GM23338 (cell line): ENCODE data around the gene GSTM5.

Experiments used
- CREB1 ChIP-seq: fragments of 250-450 bp; sonication (Bioruptor Pico); IDR thresholded peaks from 2 replicates; pipeline ENCODE4 v1.5.0; 2020; ENCODE audit warnings: low read depth, mild to moderate bottlenecking, moderate library complexity
- ETS1 ChIP-seq: IDR thresholded peaks from 2 replicates; pipeline ENCODE4 v1.6.1; 2016; ENCODE audit warnings: antibody characterized with exemption
- EZH2 ChIP-seq: fragments of 200-600 bp; sonication (generic); IDR thresholded peaks from one replicate; pipeline ENCODE4 v1.8.0; 2017; ENCODE audit warnings: antibody characterized with exemption, mild to moderate bottlenecking, low read depth; ENCODE audit not compliant: unreplicated experiment
- EZH2phosphoT487 ChIP-seq: fragments of 200-600 bp; sonication (generic); IDR thresholded peaks from one replicate; pipeline ENCODE4 v1.8.1; 2018; ENCODE audit warnings: antibody characterized with exemption; ENCODE audit not compliant: unreplicated experiment
- JUNB ChIP-seq: IDR thresholded peaks from one replicate; pipeline ENCODE4 v1.6.1; 2016; ENCODE audit warnings: antibody characterized with exemption; ENCODE audit not compliant: unreplicated experiment
- NANOG ChIP-seq: IDR thresholded peaks from 2 replicates; pipeline ENCODE4 v1.6.1; 2016; ENCODE audit warnings: antibody characterized with exemption, borderline replicate concordance
- POLR2AphosphoS5 ChIP-seq: IDR thresholded peaks from 2 replicates; pipeline ENCODE4 v1.6.1; 2016; ENCODE audit warnings: antibody characterized with exemption, low read depth
- STAT1 ChIP-seq: IDR thresholded peaks from one replicate; pipeline ENCODE4 v1.6.1; 2016; ENCODE audit warnings: antibody characterized with exemption; ENCODE audit not compliant: unreplicated experiment
- ZNF114 ChIP-seq: fragments of 250-450 bp; sonication (Bioruptor Pico); IDR thresholded peaks from 2 replicates; pipeline ENCODE4 v1.5.0; 2020; ENCODE audit warnings: mild to moderate bottlenecking, moderate library complexity
- ZNF462 ChIP-seq: fragments of 250-450 bp; sonication (Bioruptor Pico); IDR thresholded peaks from 2 replicates; pipeline ENCODE4 v1.5.0; 2020; ENCODE audit warnings: mild to moderate bottlenecking, moderate library complexity
- TF ChIP-seq, protein P1 (sequence below), 2 experiments: fragments of 200-600 bp in 1 of 2; sonication (generic) in 1 of 2; conservative IDR thresholded peaks; 2 replicates each; pipeline versions ENCODE4 v1.5.1 to v1.6.1; 2016 to 2017; ENCODE audit warnings: antibody characterized with exemption in 2 of 2, low read depth in 2 of 2, mild to moderate bottlenecking in 2 of 2, moderate library complexity in 1 of 2
- TF ChIP-seq, protein P2 (sequence below): IDR thresholded peaks from one replicate; pipeline ENCODE4 v1.6.1; 2018; ENCODE audit warnings: antibody characterized with exemption; ENCODE audit not compliant: unreplicated experiment

DNA sequence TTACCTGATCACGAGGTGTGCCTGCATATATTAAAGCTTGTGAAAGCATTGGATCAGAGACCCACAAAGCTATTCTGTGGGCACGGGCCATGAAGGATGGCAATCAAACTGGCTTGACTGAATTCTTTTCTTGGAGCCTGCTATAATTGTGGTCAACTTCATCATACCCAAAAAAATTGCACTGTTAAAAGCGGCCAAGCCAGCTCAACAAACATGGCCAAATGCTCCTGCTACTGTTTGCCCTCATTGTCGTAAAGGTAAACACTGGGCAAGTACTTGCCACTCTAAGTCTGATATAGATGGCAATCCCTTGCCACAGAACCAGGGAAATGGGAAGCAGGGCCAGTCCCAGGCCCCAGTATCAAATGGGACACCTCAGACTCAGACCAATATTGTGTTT is 6.6 kb upstream of the GSTM5 start:
- TF ChIP-seq, protein P1, sequence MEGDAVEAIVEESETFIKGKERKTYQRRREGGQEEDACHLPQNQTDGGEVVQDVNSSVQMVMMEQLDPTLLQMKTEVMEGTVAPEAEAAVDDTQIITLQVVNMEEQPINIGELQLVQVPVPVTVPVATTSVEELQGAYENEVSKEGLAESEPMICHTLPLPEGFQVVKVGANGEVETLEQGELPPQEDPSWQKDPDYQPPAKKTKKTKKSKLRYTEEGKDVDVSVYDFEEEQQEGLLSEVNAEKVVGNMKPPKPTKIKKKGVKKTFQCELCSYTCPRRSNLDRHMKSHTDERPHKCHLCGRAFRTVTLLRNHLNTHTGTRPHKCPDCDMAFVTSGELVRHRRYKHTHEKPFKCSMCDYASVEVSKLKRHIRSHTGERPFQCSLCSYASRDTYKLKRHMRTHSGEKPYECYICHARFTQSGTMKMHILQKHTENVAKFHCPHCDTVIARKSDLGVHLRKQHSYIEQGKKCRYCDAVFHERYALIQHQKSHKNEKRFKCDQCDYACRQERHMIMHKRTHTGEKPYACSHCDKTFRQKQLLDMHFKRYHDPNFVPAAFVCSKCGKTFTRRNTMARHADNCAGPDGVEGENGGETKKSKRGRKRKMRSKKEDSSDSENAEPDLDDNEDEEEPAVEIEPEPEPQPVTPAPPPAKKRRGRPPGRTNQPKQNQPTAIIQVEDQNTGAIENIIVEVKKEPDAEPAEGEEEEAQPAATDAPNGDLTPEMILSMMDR (conservative IDR thresholded peaks at IDR 0.05; ENCODE audit: low read depth in 2 of 2), result no peak
- TF ChIP-seq ZNF462 (CRISPR knock-in tag) (no peak), POLR2AphosphoS5 (no peak), EZH2 (no peak), JUNB (no peak), EZH2phosphoT487 (no peak), ZNF114 (no peak), CREB1 (CRISPR knock-in tag) (no peak), ETS1 (no peak), STAT1 (no peak), NANOG (no peak)
- TF ChIP-seq, protein P2, sequence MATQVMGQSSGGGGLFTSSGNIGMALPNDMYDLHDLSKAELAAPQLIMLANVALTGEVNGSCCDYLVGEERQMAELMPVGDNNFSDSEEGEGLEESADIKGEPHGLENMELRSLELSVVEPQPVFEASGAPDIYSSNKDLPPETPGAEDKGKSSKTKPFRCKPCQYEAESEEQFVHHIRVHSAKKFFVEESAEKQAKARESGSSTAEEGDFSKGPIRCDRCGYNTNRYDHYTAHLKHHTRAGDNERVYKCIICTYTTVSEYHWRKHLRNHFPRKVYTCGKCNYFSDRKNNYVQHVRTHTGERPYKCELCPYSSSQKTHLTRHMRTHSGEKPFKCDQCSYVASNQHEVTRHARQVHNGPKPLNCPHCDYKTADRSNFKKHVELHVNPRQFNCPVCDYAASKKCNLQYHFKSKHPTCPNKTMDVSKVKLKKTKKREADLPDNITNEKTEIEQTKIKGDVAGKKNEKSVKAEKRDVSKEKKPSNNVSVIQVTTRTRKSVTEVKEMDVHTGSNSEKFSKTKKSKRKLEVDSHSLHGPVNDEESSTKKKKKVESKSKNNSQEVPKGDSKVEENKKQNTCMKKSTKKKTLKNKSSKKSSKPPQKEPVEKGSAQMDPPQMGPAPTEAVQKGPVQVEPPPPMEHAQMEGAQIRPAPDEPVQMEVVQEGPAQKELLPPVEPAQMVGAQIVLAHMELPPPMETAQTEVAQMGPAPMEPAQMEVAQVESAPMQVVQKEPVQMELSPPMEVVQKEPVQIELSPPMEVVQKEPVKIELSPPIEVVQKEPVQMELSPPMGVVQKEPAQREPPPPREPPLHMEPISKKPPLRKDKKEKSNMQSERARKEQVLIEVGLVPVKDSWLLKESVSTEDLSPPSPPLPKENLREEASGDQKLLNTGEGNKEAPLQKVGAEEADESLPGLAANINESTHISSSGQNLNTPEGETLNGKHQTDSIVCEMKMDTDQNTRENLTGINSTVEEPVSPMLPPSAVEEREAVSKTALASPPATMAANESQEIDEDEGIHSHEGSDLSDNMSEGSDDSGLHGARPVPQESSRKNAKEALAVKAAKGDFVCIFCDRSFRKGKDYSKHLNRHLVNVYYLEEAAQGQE, result no peak
